ENCODE results near the gene RAPGEFL1. TPM values are rescaled to one million over a fixed set of nuclear protein-coding genes. Genes with fewer than 3 reads are reported as not detected.

RAPGEFL1 gene
- total and polyA plus RNA-seq, 10 of the 15 experiments (the other 5 are each of a cell fraction or from before 2014, with no cell fraction given), result 0.13 to 3.2 (median 1.5) TPM

DNA sequence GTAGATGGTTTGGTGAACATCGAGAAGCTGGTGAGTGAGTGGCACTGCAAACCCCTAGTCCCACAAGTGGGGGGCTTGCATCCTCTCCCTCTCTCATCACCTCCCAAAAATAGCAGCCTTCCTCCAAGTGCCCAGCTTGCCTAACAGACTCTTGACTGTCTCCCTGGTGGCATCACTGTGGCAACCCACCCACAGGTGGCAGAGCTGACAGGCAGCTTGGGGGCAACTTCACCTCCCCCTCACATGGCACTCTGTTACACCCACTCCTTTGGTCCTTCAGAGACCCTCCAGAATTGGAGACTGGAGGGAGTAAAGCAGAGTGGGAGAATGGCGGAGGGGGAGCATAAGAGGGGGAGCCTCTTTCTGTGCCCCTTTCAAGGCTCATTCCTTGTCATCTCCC, 15.7 kb downstream of the RAPGEFL1 start:
- no peak for ATAC-seq
- no peak overlapping the region for H2AFZ ChIP-seq (ENCODE audit: control insufficient read depth, low read depth, low read length)
- no peaks in the 10 kb centered on the region for H3K36me3 ChIP-seq (ENCODE audit: control insufficient read depth in 2 of 2, insufficient read depth in 2 of 2, low read length in 1 of 2)
- WGBS (ENCODE audit: insufficient coverage, insufficient replicate concordance, low lambda C conversion rate, missing lambda C conversion rate), result 100% methylated on average over 2 of the region's 2 CpGs
- no peak overlapping the region for H3K4me3 ChIP-seq
- DNase-seq (ENCODE audit: low read depth, low spot score), result no peak
- intact Hi-C loops (cut with micrococcal nuclease; ENCODE audit: unreplicated experiment), result no loop called here
- CTCF ChIA-PET, result interaction anchor here (0.9 to 6.7 kb wide), 12 partner anchors 10 to 339 kb away, joined by 3 to 138 read pairs (median 6); partner anchors contain the start of gene CDC6
- BruUV-seq (replicated peaks), result no TSS peak
- no peaks in the 10 kb centered on the region; the same call in 1 of the 3 replicates for H3K9me3 ChIP-seq (replicated peaks; ENCODE audit: control insufficient read depth, insufficient read depth, low read length)
- TF ChIP-seq TARDBP (IDR thresholded peaks at IDR 0.05; ENCODE audit: borderline replicate concordance) (no peak), SUPT20H (IDR thresholded peaks at IDR 0.05; ENCODE audit: borderline replicate concordance, control insufficient read depth, low read depth, low read length) (no peak), SMC3 (IDR thresholded peaks at IDR 0.05; ENCODE audit: borderline replicate concordance, low read length) (no peak), MYB (IDR thresholded peaks at IDR 0.05; ENCODE audit: borderline replicate concordance, low read depth, low read length) (no peak), POLR2AphosphoS5 (IDR thresholded peaks at IDR 0.05; ENCODE audit: low read length) (no peak), NR2F1 (conservative IDR thresholded peaks at IDR 0.05) (no peak), BCL11A (IDR thresholded peaks at IDR 0.05; ENCODE audit: low read depth, low read length) (no peak)
- no peaks in the 10 kb centered on the region; a peak in 1 of 4 replicates for H3K27me3 ChIP-seq (replicated peaks in 1 of 2; ENCODE audit: control insufficient read depth in 2 of 2, insufficient read depth in 2 of 2, low read length in 1 of 2)
- POLR2A ChIA-PET, result interaction anchor here (0.6 to 3.0 kb wide), 4 partner anchors 9 to 58 kb away, joined by 4 to 9 read pairs (median 4); partner anchors contain the start of gene WIPF2
- in situ Hi-C loops (cut with MboI), result no loop called here
- H3K79me2 ChIP-seq (ENCODE audit: control insufficient read depth, insufficient read depth, low read length), result no peaks in the 10 kb centered on the region
- no peak for FAIRE-seq
- no peak overlapping the region for H3K9ac ChIP-seq (ENCODE audit: control insufficient read depth, insufficient read depth, low read length)
- no peak overlapping the region for H3K27ac ChIP-seq (ENCODE audit: control insufficient read depth, insufficient read depth)
- peaks cover 24% of the 10 kb centered on the region for H3K4me1 ChIP-seq (ENCODE audit: control insufficient read depth, insufficient read depth, low read length)
- H3K4me2 ChIP-seq (ENCODE audit: control insufficient read depth, insufficient read depth), result no peak overlapping the region
- RAD21 ChIA-PET (ENCODE audit: unreplicated experiment), result interaction anchor here (1.9 to 8.0 kb wide), 3 partner anchors 25 to 80 kb away, joined by 5 to 99 read pairs (median 20); no protein-coding TSS in a partner anchor
- no peaks in the 10 kb centered on the region for H4K20me1 ChIP-seq (ENCODE audit: control insufficient read depth, insufficient read depth)
- SMC1A ChIA-PET (ENCODE audit: uncharacterized antibody, unreplicated experiment), result interaction anchor here (1.0 to 5.9 kb wide), 6 partner anchors 9 to 139 kb away, joined by 3 to 94 read pairs (median 6); partner anchors contain the start of gene MED24

DNA sequence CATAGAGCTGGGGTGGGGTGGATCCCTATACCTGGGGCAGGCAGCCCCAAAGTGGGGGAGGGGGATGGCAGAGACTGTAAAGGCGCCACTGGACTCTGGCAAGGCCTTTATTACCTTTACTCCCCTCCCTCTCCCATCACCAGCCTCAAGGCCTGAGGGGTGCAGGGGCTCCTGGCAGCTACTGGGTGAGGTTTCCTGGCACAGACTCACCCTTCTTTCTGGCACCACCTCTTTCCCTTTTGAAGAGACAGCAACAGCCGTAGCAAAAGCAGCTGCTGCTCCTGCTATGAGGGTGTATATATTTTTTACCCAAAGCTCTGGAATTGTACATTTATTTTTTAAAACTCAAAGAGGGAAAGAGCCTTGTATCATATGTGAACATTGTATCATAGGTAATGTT, 17.6 kb downstream of the RAPGEFL1 start:
- DNase-seq (ENCODE audit: low read depth, low spot score), result no peak
- intact Hi-C loops (cut with micrococcal nuclease; ENCODE audit: unreplicated experiment), result no loop called here
- Histone ChIP-seq H3K27me3 (replicated peaks in 1 of 2; ENCODE audit: control insufficient read depth in 2 of 2, insufficient read depth in 2 of 2, low read length in 1 of 2) (no peaks in the 10 kb centered on the region; a peak in 1 of 4 replicates), H3K4me1 (ENCODE audit: control insufficient read depth, insufficient read depth, low read length) (peaks cover 24% of the 10 kb centered on the region), H3K79me2 (ENCODE audit: control insufficient read depth, insufficient read depth, low read length) (no peaks in the 10 kb centered on the region), H4K20me1 (ENCODE audit: control insufficient read depth, insufficient read depth) (no peaks in the 10 kb centered on the region), H3K27ac (ENCODE audit: control insufficient read depth, insufficient read depth) (no peak overlapping the region), H3K9ac (ENCODE audit: control insufficient read depth, insufficient read depth, low read length) (no peak overlapping the region), H3K36me3 (ENCODE audit: control insufficient read depth in 2 of 2, insufficient read depth in 2 of 2, low read length in 1 of 2) (no peaks in the 10 kb centered on the region), H3K4me3 (no peak overlapping the region), H2AFZ (ENCODE audit: control insufficient read depth, low read depth, low read length) (no peak overlapping the region), H3K4me2 (ENCODE audit: control insufficient read depth, insufficient read depth) (no peak overlapping the region), H3K9me3 (replicated peaks; ENCODE audit: control insufficient read depth, insufficient read depth, low read length) (no peaks in the 10 kb centered on the region; the same call in 1 of the 3 replicates)
- ATAC-seq, result no peak
- BruUV-seq (replicated peaks), result no TSS peak
- in situ Hi-C loops (cut with MboI), result no loop called here
- WGBS (ENCODE audit: insufficient coverage, insufficient replicate concordance, low lambda C conversion rate, missing lambda C conversion rate), result 8% methylated on average over 2 of the region's 2 CpGs
- FAIRE-seq, result no peak
- POLR2A ChIA-PET, result interaction anchor here (0.5 to 1.0 kb wide), 2 partner anchors 73 to 193 kb away, joined by 3 to 4 read pairs; no protein-coding TSS in a partner anchor
- RAD21 ChIA-PET (ENCODE audit: unreplicated experiment), result interaction anchor here (1.4 to 8.0 kb wide), 2 partner anchors 82 to 113 kb away, joined by 4 to 99 read pairs; no protein-coding TSS in a partner anchor
- CTCF ChIA-PET, result interaction anchor here (1.2 to 6.7 kb wide), 5 partner anchors 24 to 140 kb away, joined by 4 to 138 read pairs (median 10); partner anchors contain the start of genes CDC6, MED24 and WIPF2
- SMC1A ChIA-PET (ENCODE audit: uncharacterized antibody, unreplicated experiment), result interaction anchor here (0.6 to 5.9 kb wide), 6 partner anchors 16 to 98 kb away, joined by 3 to 94 read pairs (median 8); partner anchors contain the start of gene CDC6
- TF ChIP-seq PAX8 (IDR thresholded peaks at IDR 0.05) (no peak), ZBTB4 (CRISPR knock-in tag; IDR thresholded peaks at IDR 0.05) (no peak), BACH1 (IDR thresholded peaks at IDR 0.05; ENCODE audit: borderline replicate concordance) (no peak), CHD4 (IDR thresholded peaks at IDR 0.05) (no peak), EGR1 (IDR thresholded peaks at IDR 0.05; ENCODE audit: borderline replicate concordance in 1 of 2, low read depth in 2 of 2, low read length in 2 of 2) (no peak), POLR2A (IDR thresholded peaks at IDR 0.05; ENCODE audit: low read depth, low read length) (no peak), RAD51 (IDR thresholded peaks at IDR 0.05) (no peak)
